HCT116 (cell line): Measurements from ENCODE around the gene NKX2-1.

Source experiments
- CEBPB ChIP-seq: IDR thresholded peaks from 2 replicates; pipeline ENCODE4 v1.6.1; 2012; ENCODE audit warnings: low read depth
- EGR1 ChIP-seq: IDR thresholded peaks from 2 replicates; pipeline ENCODE4 v1.6.1; 2012; ENCODE audit warnings: low read depth
- EZH2 ChIP-seq: fragments of 200-600 bp; sonication (generic); IDR thresholded peaks from 2 replicates; pipeline ENCODE4 v1.6.1; 2017; ENCODE audit warnings: antibody characterized with exemption, mixed run types
- FOSL1 ChIP-seq: IDR thresholded peaks from 2 replicates; pipeline ENCODE4 v1.6.1; 2012; ENCODE audit warnings: low read depth
- MAX ChIP-seq: IDR thresholded peaks from 2 replicates; pipeline ENCODE4 v1.6.1; 2012
- POLR2AphosphoS5 ChIP-seq: IDR thresholded peaks from 2 replicates; pipeline ENCODE4 v1.6.1; 2011; ENCODE audit warnings: mild to moderate bottlenecking, low read depth, low read length, moderate library complexity
- RAD21 ChIP-seq: IDR thresholded peaks from 2 replicates; pipeline ENCODE4 v1.6.1; 2012; ENCODE audit warnings: low read depth, mild to moderate bottlenecking
- SIN3A ChIP-seq: IDR thresholded peaks from 2 replicates; pipeline ENCODE4 v1.6.1; 2012; ENCODE audit warnings: low read depth
- SP1 ChIP-seq: IDR thresholded peaks from 2 replicates; pipeline ENCODE4 v1.6.1; 2012; ENCODE audit warnings: low read depth
- YY1 ChIP-seq: IDR thresholded peaks from 2 replicates; pipeline ENCODE4 v1.6.1; 2011; ENCODE audit warnings: low read length, low read depth, moderate library complexity, mild to moderate bottlenecking; ENCODE audit not compliant: insufficient replicate concordance; ENCODE audit errors: extremely low read depth
- ZNF274 ChIP-seq: fragments of 200-500 bp; sonication (Bioruptor generic); IDR thresholded peaks from 2 replicates; pipeline ENCODE4 v1.6.1; 2014; ENCODE audit warnings: mild to moderate bottlenecking, low read depth, low read length, inconsistent platforms
- TF ChIP-seq, protein P1 (sequence below), 3 experiments: fragments of 200-600 bp in 1 of 3; sonication (generic) in 1 of 3; IDR thresholded peaks in 2 of 3; conservative IDR thresholded peaks in 1 of 3; 2 replicates each; pipeline ENCODE4 v1.5.1; 2012 to 2017; ENCODE audit warnings: low read depth in 2 of 3, low read length in 2 of 3, antibody characterized with exemption in 1 of 3, borderline replicate concordance in 1 of 3, control low read depth in 1 of 3, mild to moderate bottlenecking in 1 of 3, mixed read lengths in 1 of 3, mixed run types in 1 of 3, moderate library complexity in 1 of 3; ENCODE audit not compliant: insufficient read depth in 1 of 3
- TF ChIP-seq, protein P2 (sequence below): IDR thresholded peaks from 2 replicates; pipeline ENCODE4 v1.6.1; 2012; ENCODE audit warnings: low read depth

DNA sequence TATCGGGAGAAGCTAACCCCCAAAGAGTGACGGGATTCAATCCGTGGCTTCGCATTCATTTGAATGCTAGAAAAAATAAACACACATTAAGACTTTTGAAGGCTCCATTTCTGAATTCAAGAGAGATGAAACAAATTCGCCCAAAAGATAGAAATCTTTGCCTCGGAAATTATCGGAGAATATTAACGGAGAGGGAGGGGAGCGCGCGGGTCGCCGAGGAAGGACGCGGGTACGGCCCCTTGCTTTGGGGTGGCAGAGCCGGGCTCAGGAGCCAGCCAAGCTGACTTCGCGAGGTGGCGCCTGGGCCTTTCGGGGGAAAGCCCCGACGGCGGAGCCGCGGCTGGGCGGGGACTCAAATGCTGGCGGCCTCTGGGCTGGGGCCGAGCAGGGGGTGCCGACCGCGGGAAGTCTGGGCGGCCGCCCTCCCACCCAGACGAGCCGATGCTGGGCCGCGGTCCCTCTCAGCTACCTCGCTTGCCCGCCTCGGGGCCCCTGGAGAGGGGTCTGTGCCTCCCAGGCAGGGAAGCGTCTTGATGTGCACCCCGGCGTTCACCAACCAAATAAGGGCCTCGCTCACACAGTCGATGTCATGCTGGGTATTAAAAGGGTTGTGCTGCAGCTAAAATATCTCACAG, 14.7 kb downstream of the NKX2-1 start:
- TF ChIP-seq POLR2AphosphoS5 (no peak), CEBPB (no peak), MAX (no peak), EGR1 (no peak), YY1 (no peak), EZH2 (no peak), RAD21 (no peak), ZNF274 (no peak), FOSL1 (no peak), SP1 (no peak), SIN3A (no peak)
- TF ChIP-seq, protein P1, sequence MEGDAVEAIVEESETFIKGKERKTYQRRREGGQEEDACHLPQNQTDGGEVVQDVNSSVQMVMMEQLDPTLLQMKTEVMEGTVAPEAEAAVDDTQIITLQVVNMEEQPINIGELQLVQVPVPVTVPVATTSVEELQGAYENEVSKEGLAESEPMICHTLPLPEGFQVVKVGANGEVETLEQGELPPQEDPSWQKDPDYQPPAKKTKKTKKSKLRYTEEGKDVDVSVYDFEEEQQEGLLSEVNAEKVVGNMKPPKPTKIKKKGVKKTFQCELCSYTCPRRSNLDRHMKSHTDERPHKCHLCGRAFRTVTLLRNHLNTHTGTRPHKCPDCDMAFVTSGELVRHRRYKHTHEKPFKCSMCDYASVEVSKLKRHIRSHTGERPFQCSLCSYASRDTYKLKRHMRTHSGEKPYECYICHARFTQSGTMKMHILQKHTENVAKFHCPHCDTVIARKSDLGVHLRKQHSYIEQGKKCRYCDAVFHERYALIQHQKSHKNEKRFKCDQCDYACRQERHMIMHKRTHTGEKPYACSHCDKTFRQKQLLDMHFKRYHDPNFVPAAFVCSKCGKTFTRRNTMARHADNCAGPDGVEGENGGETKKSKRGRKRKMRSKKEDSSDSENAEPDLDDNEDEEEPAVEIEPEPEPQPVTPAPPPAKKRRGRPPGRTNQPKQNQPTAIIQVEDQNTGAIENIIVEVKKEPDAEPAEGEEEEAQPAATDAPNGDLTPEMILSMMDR (IDR thresholded peaks at IDR 0.05 in 2 of 3, conservative IDR thresholded peaks at IDR 0.05 in 1 of 3; ENCODE audit: borderline replicate concordance in 1 of 3, insufficient read depth in 1 of 3, low read depth in 2 of 3, low read length in 2 of 3): no peak
- TF ChIP-seq, protein P2, sequence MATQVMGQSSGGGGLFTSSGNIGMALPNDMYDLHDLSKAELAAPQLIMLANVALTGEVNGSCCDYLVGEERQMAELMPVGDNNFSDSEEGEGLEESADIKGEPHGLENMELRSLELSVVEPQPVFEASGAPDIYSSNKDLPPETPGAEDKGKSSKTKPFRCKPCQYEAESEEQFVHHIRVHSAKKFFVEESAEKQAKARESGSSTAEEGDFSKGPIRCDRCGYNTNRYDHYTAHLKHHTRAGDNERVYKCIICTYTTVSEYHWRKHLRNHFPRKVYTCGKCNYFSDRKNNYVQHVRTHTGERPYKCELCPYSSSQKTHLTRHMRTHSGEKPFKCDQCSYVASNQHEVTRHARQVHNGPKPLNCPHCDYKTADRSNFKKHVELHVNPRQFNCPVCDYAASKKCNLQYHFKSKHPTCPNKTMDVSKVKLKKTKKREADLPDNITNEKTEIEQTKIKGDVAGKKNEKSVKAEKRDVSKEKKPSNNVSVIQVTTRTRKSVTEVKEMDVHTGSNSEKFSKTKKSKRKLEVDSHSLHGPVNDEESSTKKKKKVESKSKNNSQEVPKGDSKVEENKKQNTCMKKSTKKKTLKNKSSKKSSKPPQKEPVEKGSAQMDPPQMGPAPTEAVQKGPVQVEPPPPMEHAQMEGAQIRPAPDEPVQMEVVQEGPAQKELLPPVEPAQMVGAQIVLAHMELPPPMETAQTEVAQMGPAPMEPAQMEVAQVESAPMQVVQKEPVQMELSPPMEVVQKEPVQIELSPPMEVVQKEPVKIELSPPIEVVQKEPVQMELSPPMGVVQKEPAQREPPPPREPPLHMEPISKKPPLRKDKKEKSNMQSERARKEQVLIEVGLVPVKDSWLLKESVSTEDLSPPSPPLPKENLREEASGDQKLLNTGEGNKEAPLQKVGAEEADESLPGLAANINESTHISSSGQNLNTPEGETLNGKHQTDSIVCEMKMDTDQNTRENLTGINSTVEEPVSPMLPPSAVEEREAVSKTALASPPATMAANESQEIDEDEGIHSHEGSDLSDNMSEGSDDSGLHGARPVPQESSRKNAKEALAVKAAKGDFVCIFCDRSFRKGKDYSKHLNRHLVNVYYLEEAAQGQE: no peak
